ENCODE data around the gene PACSIN1. TPM values are rescaled to one million over a fixed set of nuclear protein-coding genes. Genes with fewer than 3 reads are reported as not detected.

Gene PACSIN1
- total RNA-seq, 5 donors from 2014 or later (not counting 1 experiment from before 2014, with no cell fraction given) = 0.86 to 3.2 (median 2.4) TPM

GRCh38 chr6:34439442-34439841, 26.4 kb upstream of the PACSIN1 start:
- ChIA-PET CTCF (interaction anchor here (0.6 kb wide), 2 partner anchors 8 to 22 kb away, joined by 3 read pairs; no protein-coding TSS in a partner anchor), POLR2A (no interaction called here)
- no peak overlapping the region for H3K27ac Mint-ChIP-seq
- Histone ChIP-seq H3K9me3 (no peaks in the 10 kb centered on the region), H3K4me3 (ENCODE audit: control insufficient read depth in 1 of 2, extremely low read depth in 1 of 2, low read length in 1 of 2) (no peak overlapping the region), H3K4me1 (ENCODE audit: control insufficient read depth in 1 of 2, extremely low read depth in 1 of 2, insufficient read depth in 2 of 2, low read length in 2 of 2) (no peaks in the 10 kb centered on the region), H3K27ac (ENCODE audit: low read length) (no peak overlapping the region), H3K36me3 (ENCODE audit: control insufficient read depth in 2 of 2, extremely low read depth in 1 of 2, insufficient read depth in 1 of 2, low read length in 1 of 2) (no peaks in the 10 kb centered on the region), H3K27me3 (replicated peaks in 1 of 2; ENCODE audit: control insufficient read depth in 2 of 2, extremely low read depth in 1 of 2, insufficient read depth in 2 of 2, low read length in 1 of 2) (peaks cover 0 to 4% of the 10 kb centered on the region in 2 experiments)
- ATAC-seq (replicated peaks in 1 of 4) (no peak), DNase-seq (no peak)
- no peaks in the 10 kb centered on the region for H3K36me3 Mint-ChIP-seq
- WGBS (ENCODE audit: insufficient coverage) = no CpG with 5 or more reads among the region's 3 CpGs
- H3K27me3 Mint-ChIP-seq = no peaks in the 10 kb centered on the region
- H3K4me3 Mint-ChIP-seq = no peak overlapping the region
- H3K4me1 Mint-ChIP-seq = no peaks in the 10 kb centered on the region
- H3K9me3 Mint-ChIP-seq = no peaks in the 10 kb centered on the region

GRCh38 chr6:34441526-34441925, 24.4 kb upstream of the PACSIN1 start:
- Mint-ChIP-seq H3K9me3 (no peaks in the 10 kb centered on the region), H3K4me1 (no peaks in the 10 kb centered on the region), H3K27ac (no peak overlapping the region), H3K27me3 (no peaks in the 10 kb centered on the region), H3K4me3 (no peak overlapping the region), H3K36me3 (no peaks in the 10 kb centered on the region)
- H3K9me3 ChIP-seq = no peaks in the 10 kb centered on the region
- H3K27me3 ChIP-seq (replicated peaks in 1 of 2; ENCODE audit: control insufficient read depth in 2 of 2, extremely low read depth in 1 of 2, insufficient read depth in 2 of 2, low read length in 1 of 2) = peaks cover 0 to 4% of the 10 kb centered on the region in 2 experiments
- 17% methylated on average over 2 of the region's 5 CpGs for WGBS (ENCODE audit: insufficient coverage)
- no peak for DNase-seq
- no peak overlapping the region for H3K4me3 ChIP-seq (ENCODE audit: control insufficient read depth in 1 of 2, extremely low read depth in 1 of 2, low read length in 1 of 2)
- no peaks in the 10 kb centered on the region for H3K36me3 ChIP-seq (ENCODE audit: control insufficient read depth in 2 of 2, extremely low read depth in 1 of 2, insufficient read depth in 1 of 2, low read length in 1 of 2)
- ATAC-seq (replicated peaks in 1 of 4) = no peak
- POLR2A ChIA-PET = no interaction called here
- no peak overlapping the region for H3K27ac ChIP-seq (ENCODE audit: low read length)
- H3K4me1 ChIP-seq (ENCODE audit: control insufficient read depth in 1 of 2, extremely low read depth in 1 of 2, insufficient read depth in 2 of 2, low read length in 2 of 2) = no peaks in the 10 kb centered on the region
- CTCF ChIA-PET = interaction anchor here in 1 of 2 donors (0.6 kb wide), 1 partner anchor 318 kb away, joined by 3 read pairs; no protein-coding TSS in a partner anchor

- no peak overlapping the region for H3K4me3 ChIP-seq (ENCODE audit: control insufficient read depth in 1 of 2, extremely low read depth in 1 of 2, low read length in 1 of 2)
- ChIA-PET CTCF (no interaction called here), POLR2A (no interaction called here)
- no peak overlapping the region for H3K27ac ChIP-seq (ENCODE audit: low read length)
- Mint-ChIP-seq H3K27ac (no peak overlapping the region), H3K9me3 (no peaks in the 10 kb centered on the region), H3K4me3 (no peak overlapping the region), H3K4me1 (no peaks in the 10 kb centered on the region), H3K27me3 (no peaks in the 10 kb centered on the region), H3K36me3 (no peaks in the 10 kb centered on the region)
- H3K4me1 ChIP-seq (ENCODE audit: control insufficient read depth in 1 of 2, extremely low read depth in 1 of 2, insufficient read depth in 2 of 2, low read length in 2 of 2) = no peaks in the 10 kb centered on the region
- DNase-seq (no peak), ATAC-seq (replicated peaks in 1 of 4) (no peak)
- peaks cover 0 to 13% of the 10 kb centered on the region in 2 experiments for H3K27me3 ChIP-seq (replicated peaks in 1 of 2; ENCODE audit: control insufficient read depth in 2 of 2, extremely low read depth in 1 of 2, insufficient read depth in 2 of 2, low read length in 1 of 2)
- no peaks in the 10 kb centered on the region for H3K36me3 ChIP-seq (ENCODE audit: control insufficient read depth in 2 of 2, extremely low read depth in 1 of 2, insufficient read depth in 1 of 2, low read length in 1 of 2)
- no CpG with 5 or more reads among the region's 4 CpGs for WGBS (ENCODE audit: insufficient coverage)
- H3K9me3 ChIP-seq = no peaks in the 10 kb centered on the region
Measured at GRCh38 chr6:34445313-34445860, 20.5 kb upstream of the PACSIN1 start.

- ATAC-seq (replicated peaks in 1 of 4) (no peak), DNase-seq (no peak)
- H3K9me3 ChIP-seq = no peaks in the 10 kb centered on the region
- no peak overlapping the region for H3K4me3 ChIP-seq (ENCODE audit: control insufficient read depth in 1 of 2, extremely low read depth in 1 of 2, low read length in 1 of 2)
- no peak overlapping the region for H3K27ac Mint-ChIP-seq
- H3K4me1 Mint-ChIP-seq = no peaks in the 10 kb centered on the region
- peaks cover 0 to 9% of the 10 kb centered on the region in 2 experiments for H3K27me3 ChIP-seq (replicated peaks in 1 of 2; ENCODE audit: control insufficient read depth in 2 of 2, extremely low read depth in 1 of 2, insufficient read depth in 2 of 2, low read length in 1 of 2)
- ChIA-PET CTCF (interaction anchor here (0.6 to 1.0 kb wide), 3 partner anchors 8 to 56 kb away, joined by 3 read pairs; no protein-coding TSS in a partner anchor), POLR2A (no interaction called here)
- no peak overlapping the region for H3K27ac ChIP-seq (ENCODE audit: low read length)
- H3K9me3 Mint-ChIP-seq = peaks cover 0 to 6% (median 0%) of the 10 kb centered on the region in 3 donors
- no peaks in the 10 kb centered on the region for H3K4me1 ChIP-seq (ENCODE audit: control insufficient read depth in 1 of 2, extremely low read depth in 1 of 2, insufficient read depth in 2 of 2, low read length in 2 of 2)
- H3K4me3 Mint-ChIP-seq = no peak overlapping the region
- no peaks in the 10 kb centered on the region for H3K27me3 Mint-ChIP-seq
- WGBS (ENCODE audit: insufficient coverage) = 93% methylated on average over 3 of the region's 7 CpGs
- H3K36me3 Mint-ChIP-seq = no peaks in the 10 kb centered on the region
- no peaks in the 10 kb centered on the region for H3K36me3 ChIP-seq (ENCODE audit: control insufficient read depth in 2 of 2, extremely low read depth in 1 of 2, insufficient read depth in 1 of 2, low read length in 1 of 2)
Measured at GRCh38 chr6:34447386-34447785, 18.5 kb upstream of the PACSIN1 start.

GRCh38 chr6:34447910-34448309, 18.0 kb upstream of the PACSIN1 start:
- CTCF ChIA-PET = interaction anchor here (0.6 kb wide), 2 partner anchors 8 to 56 kb away, joined by 3 read pairs; no protein-coding TSS in a partner anchor
- WGBS (ENCODE audit: insufficient coverage) = 74% methylated on average over 4 of the region's 5 CpGs
- H3K4me3 Mint-ChIP-seq = no peak overlapping the region
- H3K36me3 ChIP-seq (ENCODE audit: control insufficient read depth in 2 of 2, extremely low read depth in 1 of 2, insufficient read depth in 1 of 2, low read length in 1 of 2) = no peaks in the 10 kb centered on the region
- H3K27me3 Mint-ChIP-seq = no peaks in the 10 kb centered on the region
- no peak overlapping the region for H3K4me3 ChIP-seq (ENCODE audit: control insufficient read depth in 1 of 2, extremely low read depth in 1 of 2, low read length in 1 of 2)
- DNase-seq (no peak), ATAC-seq (replicated peaks in 1 of 4) (no peak)
- H3K27ac Mint-ChIP-seq = no peak overlapping the region
- H3K4me1 ChIP-seq (ENCODE audit: control insufficient read depth in 1 of 2, extremely low read depth in 1 of 2, insufficient read depth in 2 of 2, low read length in 2 of 2) = no peaks in the 10 kb centered on the region
- H3K9me3 ChIP-seq = no peaks in the 10 kb centered on the region
- no peaks in the 10 kb centered on the region for H3K36me3 Mint-ChIP-seq
- H3K9me3 Mint-ChIP-seq = peaks cover 0 to 6% (median 0%) of the 10 kb centered on the region in 3 donors
- peaks cover 0 to 9% of the 10 kb centered on the region in 2 experiments for H3K27me3 ChIP-seq (replicated peaks in 1 of 2; ENCODE audit: control insufficient read depth in 2 of 2, extremely low read depth in 1 of 2, insufficient read depth in 2 of 2, low read length in 1 of 2)
- no peaks in the 10 kb centered on the region for H3K4me1 Mint-ChIP-seq
- POLR2A ChIA-PET = no interaction called here
- no peak overlapping the region for H3K27ac ChIP-seq (ENCODE audit: low read length)

- no peaks in the 10 kb centered on the region for H3K36me3 Mint-ChIP-seq
- DNase-seq (no peak), ATAC-seq (replicated peaks in 1 of 4) (no peak)
- no peaks in the 10 kb centered on the region for H3K4me1 ChIP-seq (ENCODE audit: control insufficient read depth in 1 of 2, extremely low read depth in 1 of 2, insufficient read depth in 2 of 2, low read length in 2 of 2)
- peaks cover 0 to 6% (median 0%) of the 10 kb centered on the region in 3 donors for H3K9me3 Mint-ChIP-seq
- H3K27ac ChIP-seq (ENCODE audit: low read length) = no peak overlapping the region
- H3K36me3 ChIP-seq (ENCODE audit: control insufficient read depth in 2 of 2, extremely low read depth in 1 of 2, insufficient read depth in 1 of 2, low read length in 1 of 2) = no peaks in the 10 kb centered on the region
- H3K9me3 ChIP-seq = no peaks in the 10 kb centered on the region
- ChIA-PET CTCF (no interaction called here), POLR2A (no interaction called here)
- H3K4me3 ChIP-seq (ENCODE audit: control insufficient read depth in 1 of 2, extremely low read depth in 1 of 2, low read length in 1 of 2) = no peak overlapping the region
- no peaks in the 10 kb centered on the region for H3K4me1 Mint-ChIP-seq
- no peaks in the 10 kb centered on the region for H3K27me3 Mint-ChIP-seq
- WGBS (ENCODE audit: insufficient coverage) = no CpG with 5 or more reads among the region's 1 CpG
- no peak overlapping the region for H3K4me3 Mint-ChIP-seq
- H3K27ac Mint-ChIP-seq = no peak overlapping the region
- H3K27me3 ChIP-seq (replicated peaks in 1 of 2; ENCODE audit: control insufficient read depth in 2 of 2, extremely low read depth in 1 of 2, insufficient read depth in 2 of 2, low read length in 1 of 2) = peaks cover 0 to 13% of the 10 kb centered on the region in 2 experiments
Measured at GRCh38 chr6:34451192-34451591, 14.7 kb upstream of the PACSIN1 start.
